ENCODE results near the gene MDFIC. TPM values are rescaled to one million over a fixed set of nuclear protein-coding genes. Genes with fewer than 3 reads are reported as not detected.

The MDFIC gene
- polyA plus RNA-seq, 1 donor (not counting 4 experiments of a cell fraction or from before 2014, with no cell fraction given) = 8.5 TPM

DNA sequence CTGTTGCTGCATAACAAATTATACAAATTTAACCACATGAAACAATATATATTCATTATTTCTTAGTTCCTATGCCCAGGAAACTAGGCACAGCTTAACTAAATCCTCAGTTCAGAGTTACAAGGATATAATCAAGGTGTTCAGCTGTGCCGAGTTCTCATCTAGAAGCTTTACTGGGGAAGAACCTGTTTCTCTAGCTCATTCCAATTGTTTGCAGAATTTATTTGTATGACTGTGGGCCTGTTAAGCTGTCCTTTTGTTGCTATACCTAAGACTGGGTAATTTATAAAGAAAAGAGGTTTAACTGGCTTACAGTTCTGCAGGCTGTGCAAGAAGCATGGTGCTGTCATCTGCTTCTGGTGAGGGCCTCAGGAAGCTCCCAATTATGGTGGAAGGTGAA, 21.8 kb upstream of the MDFIC start:
- no peak overlapping the region for H3K9ac ChIP-seq (ENCODE audit: control insufficient read depth, extremely low read depth, insufficient read depth, low read length)
- TF ChIP-seq EZH2 (IDR thresholded peaks at IDR 0.05; ENCODE audit: low read length) = no peak
- TF ChIP-seq, protein P1, sequence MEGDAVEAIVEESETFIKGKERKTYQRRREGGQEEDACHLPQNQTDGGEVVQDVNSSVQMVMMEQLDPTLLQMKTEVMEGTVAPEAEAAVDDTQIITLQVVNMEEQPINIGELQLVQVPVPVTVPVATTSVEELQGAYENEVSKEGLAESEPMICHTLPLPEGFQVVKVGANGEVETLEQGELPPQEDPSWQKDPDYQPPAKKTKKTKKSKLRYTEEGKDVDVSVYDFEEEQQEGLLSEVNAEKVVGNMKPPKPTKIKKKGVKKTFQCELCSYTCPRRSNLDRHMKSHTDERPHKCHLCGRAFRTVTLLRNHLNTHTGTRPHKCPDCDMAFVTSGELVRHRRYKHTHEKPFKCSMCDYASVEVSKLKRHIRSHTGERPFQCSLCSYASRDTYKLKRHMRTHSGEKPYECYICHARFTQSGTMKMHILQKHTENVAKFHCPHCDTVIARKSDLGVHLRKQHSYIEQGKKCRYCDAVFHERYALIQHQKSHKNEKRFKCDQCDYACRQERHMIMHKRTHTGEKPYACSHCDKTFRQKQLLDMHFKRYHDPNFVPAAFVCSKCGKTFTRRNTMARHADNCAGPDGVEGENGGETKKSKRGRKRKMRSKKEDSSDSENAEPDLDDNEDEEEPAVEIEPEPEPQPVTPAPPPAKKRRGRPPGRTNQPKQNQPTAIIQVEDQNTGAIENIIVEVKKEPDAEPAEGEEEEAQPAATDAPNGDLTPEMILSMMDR (optimal IDR thresholded peaks at IDR 0.05 in 1 of 3, IDR thresholded peaks at IDR 0.05 in 1 of 3, conservative IDR thresholded peaks at IDR 0.05 in 1 of 3; ENCODE audit: extremely low read depth in 1 of 3, insufficient read depth in 2 of 3, low read length in 3 of 3) = no peak
- H3K36me3 ChIP-seq (ENCODE audit: control insufficient read depth in 2 of 2, extremely low read depth in 1 of 2, insufficient read depth in 2 of 2, low read length in 2 of 2) = no peaks in the 10 kb centered on the region
- peak overlapping the region in 1 of 3 experiments; percentile 1 for H3K4me3 ChIP-seq (ENCODE audit: control insufficient read depth in 2 of 3, extremely low read depth in 1 of 3, insufficient read depth in 2 of 3, low read depth in 1 of 3, low read length in 3 of 3)
- FAIRE-seq (no peak), DNase-seq (ENCODE audit: low read depth, low spot score) (no peak)
- no peaks in the 10 kb centered on the region for H3K79me2 ChIP-seq (ENCODE audit: control insufficient read depth, insufficient read depth, low read length)
- no peaks in the 10 kb centered on the region for H4K20me1 ChIP-seq (ENCODE audit: control insufficient read depth, extremely low read depth, insufficient read depth, low read length)
- H3K4me1 ChIP-seq (ENCODE audit: control insufficient read depth, extremely low read depth, insufficient read depth, low read length) = peaks cover 24% of the 10 kb centered on the region
- H3K27me3 ChIP-seq (ENCODE audit: control insufficient read depth, extremely low read depth, insufficient read depth, low read length) = no peaks in the 10 kb centered on the region
- no peaks in the 10 kb centered on the region for H3K9me1 ChIP-seq (ENCODE audit: control insufficient read depth, extremely low read depth, insufficient read depth, low read length)
- H3K4me2 ChIP-seq (ENCODE audit: control insufficient read depth, extremely low read depth, insufficient read depth, low read depth, low read length) = no peak overlapping the region
- no peak overlapping the region for H3K27ac ChIP-seq (ENCODE audit: control insufficient read depth, insufficient read depth, low read length)
- no peak overlapping the region for H2AFZ ChIP-seq (ENCODE audit: control insufficient read depth, low read length)
- dilution Hi-C loops (cut with MboI; ENCODE audit: extremely low pct_ligation_motif_present, low sequenced_read_pairs) = no loop called here
- no peaks in the 10 kb centered on the region for H3K9me3 ChIP-seq (ENCODE audit: control insufficient read depth, low read depth, low read length)

GRCh38 chr7:114901771-114902170, 20.1 kb upstream of the MDFIC start:
- Histone ChIP-seq H3K36me3 (ENCODE audit: control insufficient read depth in 2 of 2, extremely low read depth in 1 of 2, insufficient read depth in 2 of 2, low read length in 2 of 2) (no peaks in the 10 kb centered on the region), H3K27ac (ENCODE audit: control insufficient read depth, insufficient read depth, low read length) (no peak overlapping the region), H3K9ac (ENCODE audit: control insufficient read depth, extremely low read depth, insufficient read depth, low read length) (no peak overlapping the region), H3K4me2 (ENCODE audit: control insufficient read depth, extremely low read depth, insufficient read depth, low read depth, low read length) (peak overlapping the region; percentile 25), H4K20me1 (ENCODE audit: control insufficient read depth, extremely low read depth, insufficient read depth, low read length) (no peaks in the 10 kb centered on the region), H3K27me3 (ENCODE audit: control insufficient read depth, extremely low read depth, insufficient read depth, low read length) (no peaks in the 10 kb centered on the region), H3K4me1 (ENCODE audit: control insufficient read depth, extremely low read depth, insufficient read depth, low read length) (peaks cover 24% of the 10 kb centered on the region), H3K9me1 (ENCODE audit: control insufficient read depth, extremely low read depth, insufficient read depth, low read length) (no peaks in the 10 kb centered on the region), H3K79me2 (ENCODE audit: control insufficient read depth, insufficient read depth, low read length) (no peaks in the 10 kb centered on the region), H3K4me3 (ENCODE audit: control insufficient read depth in 2 of 3, extremely low read depth in 1 of 3, insufficient read depth in 2 of 3, low read depth in 1 of 3, low read length in 3 of 3) (peak overlapping the region in 2 of 3 experiments; percentile 7 to 31), H2AFZ (ENCODE audit: control insufficient read depth, low read length) (no peak overlapping the region), H3K9me3 (ENCODE audit: control insufficient read depth, low read depth, low read length) (no peaks in the 10 kb centered on the region)
- TF ChIP-seq, protein P1 (optimal IDR thresholded peaks at IDR 0.05 in 1 of 3, IDR thresholded peaks at IDR 0.05 in 1 of 3, conservative IDR thresholded peaks at IDR 0.05 in 1 of 3; ENCODE audit: extremely low read depth in 1 of 3, insufficient read depth in 2 of 3, low read length in 3 of 3) = no peak
- TF ChIP-seq EZH2 (IDR thresholded peaks at IDR 0.05; ENCODE audit: low read length) = no peak
- DNase-seq (ENCODE audit: low read depth, low spot score) = peak; percentile 46
- dilution Hi-C loops (cut with MboI; ENCODE audit: extremely low pct_ligation_motif_present, low sequenced_read_pairs) = no loop called here
- FAIRE-seq = peak; percentile 98

Data from keratinocyte (primary cell).